Fibroblast of lung (primary cell): ENCODE results near the gene IL17B. TPM values are rescaled to one million over a fixed set of nuclear protein-coding genes. Genes with fewer than 3 reads are reported as not detected.

Experiments
- DNase-seq, 2 donors: peaks; one replicate each; pipeline versions ENCODE4 v3.0.0 to v3.0.0-alpha.2; 2010; ENCODE audit warnings: low read depth in 2 of 2
- H2AFZ ChIP-seq: 2 replicates; pipeline ENCODE4 v1.5.1; 2012; ENCODE audit warnings: low read length, control low read depth, inconsistent platforms
- H3K27ac ChIP-seq: 2 replicates; pipeline ENCODE4 v1.5.1; 2011; ENCODE audit warnings: low read length, control low read depth; ENCODE audit not compliant: insufficient read depth
- H3K27me3 ChIP-seq: 2 replicates; pipeline ENCODE4 v1.5.1; 2011; ENCODE audit warnings: mild to moderate bottlenecking, low read length; ENCODE audit not compliant: control insufficient read depth, insufficient read depth
- H3K36me3 ChIP-seq: 2 replicates; pipeline ENCODE4 v1.5.1; 2011; ENCODE audit warnings: low read length; ENCODE audit not compliant: control insufficient read depth, insufficient read depth
- H3K4me1 ChIP-seq: 2 replicates; pipeline ENCODE4 v1.5.1; 2011; ENCODE audit warnings: low read length; ENCODE audit not compliant: control insufficient read depth, insufficient read depth; ENCODE audit errors: extremely low read depth
- H3K4me2 ChIP-seq: 2 replicates; pipeline ENCODE4 v1.5.1; 2011; ENCODE audit warnings: low read length, control low read depth; ENCODE audit not compliant: insufficient read depth; ENCODE audit errors: extremely low read depth
- H3K4me3 ChIP-seq, 4 experiments: fragments of 200-600 bp in 1 of 4; sonication (generic) in 1 of 4; replicated peaks in 1 of 4; 2 replicates each; pipeline ENCODE4 v1.5.1; 2011 to 2016; ENCODE audit warnings: low read length in 4 of 4, low read depth in 3 of 4, mild to moderate bottlenecking in 3 of 4, control low read depth in 2 of 4, inconsistent platforms in 1 of 4, mixed read lengths in 1 of 4; ENCODE audit not compliant: insufficient read depth in 1 of 4; ENCODE audit errors: control extremely low read depth in 1 of 4
- H3K79me2 ChIP-seq: 2 replicates; pipeline ENCODE4 v1.5.1; 2012; ENCODE audit warnings: mild to moderate bottlenecking, low read length, inconsistent platforms; ENCODE audit not compliant: control insufficient read depth, insufficient read depth
- H3K9ac ChIP-seq: 2 replicates; pipeline ENCODE4 v1.5.1; 2011; ENCODE audit warnings: mild to moderate bottlenecking, low read length, control low read depth; ENCODE audit not compliant: insufficient read depth
- H3K9me3 ChIP-seq: 2 replicates; pipeline ENCODE4 v1.5.1; 2012; ENCODE audit warnings: low read depth, low read length; ENCODE audit not compliant: control insufficient read depth, insufficient read depth
- H4K20me1 ChIP-seq: 2 replicates; pipeline ENCODE4 v1.5.1; 2011; ENCODE audit warnings: low read length; ENCODE audit not compliant: control insufficient read depth, insufficient read depth; ENCODE audit errors: extremely low read depth
- CTCF ChIP-seq, 2 donors: IDR thresholded peaks in 1 of 2; conservative IDR thresholded peaks in 1 of 2; 1 replicate in 1 of 2; 2 replicates in 1 of 2; pipeline ENCODE4 v1.5.1; 2011 to 2012; ENCODE audit warnings: low read length in 2 of 2, control low read depth in 1 of 2, inconsistent platforms in 1 of 2, low read depth in 1 of 2, mild to moderate bottlenecking in 1 of 2
- EZH2 ChIP-seq: IDR thresholded peaks from 2 replicates; pipeline ENCODE4 v1.5.1; 2012; ENCODE audit warnings: low read length, control low read depth, mild to moderate bottlenecking; ENCODE audit errors: missing control alignments
- polyA plus RNA-seq, 2 donors: library from polyadenylated mRNA; depleted of rRNA in 1 of 2; stranded (reverse) in 1 of 2; unstranded in 1 of 2; fragments of >200 nt; gene quantifications; 2 replicates each; pipeline ENCODE4 v1.2.1, GENCODE V29; 2011 to 2012; ENCODE audit warnings: missing spikeins in 1 of 2
- total RNA-seq: library from RNA; depleted of rRNA; stranded (reverse); fragments of >200 nt; gene quantifications from 2 replicates; pipeline ENCODE4 v1.2.1, GENCODE V29; 2014

Gene IL17B
- total and polyA plus RNA-seq, 2 donors (not counting 1 experiment from before 2014, with no cell fraction given), result 0.34 TPM; not detected in 1

- Histone ChIP-seq H3K36me3 (no peaks in the 10 kb centered on the region), H3K4me2 (no peak overlapping the region), H4K20me1 (no peaks in the 10 kb centered on the region), H3K9me3 (no peaks in the 10 kb centered on the region), H2AFZ (no peak overlapping the region), H3K27me3 (no peaks in the 10 kb centered on the region), H3K27ac (no peak overlapping the region), H3K9ac (no peak overlapping the region), H3K4me1 (peaks cover 30% of the 10 kb centered on the region), H3K4me3 (no peak overlapping the region), H3K79me2 (no peaks in the 10 kb centered on the region)
- no peak for DNase-seq
- TF ChIP-seq EZH2 (no peak), CTCF (conservative IDR thresholded peaks at IDR 0.05 in 1 of 2, IDR thresholded peaks at IDR 0.05 in 1 of 2; ENCODE audit: low read depth in 1 of 2, low read length in 2 of 2) (no peak)
Measured at GRCh38 chr5:149381261-149381985, 2.3 kb upstream of the IL17B start.

- H3K36me3 ChIP-seq, result no peaks in the 10 kb centered on the region
- no peak overlapping the region for H3K4me3 ChIP-seq
- no peak overlapping the region for H3K27ac ChIP-seq
- H3K4me1 ChIP-seq, result peaks cover 22% of the 10 kb centered on the region
- H3K4me2 ChIP-seq, result no peak overlapping the region
- no peak overlapping the region for H3K9ac ChIP-seq
- no peaks in the 10 kb centered on the region for H3K79me2 ChIP-seq
- H2AFZ ChIP-seq, result no peak overlapping the region
- no peaks in the 10 kb centered on the region for H3K27me3 ChIP-seq
- TF ChIP-seq EZH2 (no peak), CTCF (conservative IDR thresholded peaks at IDR 0.05 in 1 of 2, IDR thresholded peaks at IDR 0.05 in 1 of 2; ENCODE audit: low read depth in 1 of 2, low read length in 2 of 2) (no peak)
- DNase-seq, result peak in 1 of 2 donors; percentile 41
- no peaks in the 10 kb centered on the region for H3K9me3 ChIP-seq
- no peaks in the 10 kb centered on the region for H4K20me1 ChIP-seq
Measured at GRCh38 chr5:149380466-149381121, 1.5 kb upstream of the IL17B start.

GRCh38 chr5:149379818-149380374 is 804 bp upstream of the IL17B start:
- Histone ChIP-seq H2AFZ (no peak overlapping the region), H3K4me3 (no peak overlapping the region), H3K4me1 (peaks cover 19% of the 10 kb centered on the region), H3K9me3 (no peaks in the 10 kb centered on the region), H3K36me3 (no peaks in the 10 kb centered on the region), H3K27me3 (no peaks in the 10 kb centered on the region), H3K4me2 (no peak overlapping the region), H4K20me1 (no peaks in the 10 kb centered on the region), H3K27ac (no peak overlapping the region), H3K79me2 (no peaks in the 10 kb centered on the region), H3K9ac (no peak overlapping the region)
- no peak for DNase-seq
- TF ChIP-seq CTCF (conservative IDR thresholded peaks at IDR 0.05 in 1 of 2, IDR thresholded peaks at IDR 0.05 in 1 of 2; ENCODE audit: low read depth in 1 of 2, low read length in 2 of 2), result no peak
- no peak for TF ChIP-seq EZH2
